ENCODE measurements around the gene CARHSP1. TPM values are rescaled to one million over a fixed set of nuclear protein-coding genes. Genes with fewer than 3 reads are reported as not detected.

CARHSP1 gene
- polyA plus RNA-seq, 1 donor (not counting 4 experiments of a cell fraction or from before 2014, with no cell fraction given) = 61.9 TPM

DNA sequence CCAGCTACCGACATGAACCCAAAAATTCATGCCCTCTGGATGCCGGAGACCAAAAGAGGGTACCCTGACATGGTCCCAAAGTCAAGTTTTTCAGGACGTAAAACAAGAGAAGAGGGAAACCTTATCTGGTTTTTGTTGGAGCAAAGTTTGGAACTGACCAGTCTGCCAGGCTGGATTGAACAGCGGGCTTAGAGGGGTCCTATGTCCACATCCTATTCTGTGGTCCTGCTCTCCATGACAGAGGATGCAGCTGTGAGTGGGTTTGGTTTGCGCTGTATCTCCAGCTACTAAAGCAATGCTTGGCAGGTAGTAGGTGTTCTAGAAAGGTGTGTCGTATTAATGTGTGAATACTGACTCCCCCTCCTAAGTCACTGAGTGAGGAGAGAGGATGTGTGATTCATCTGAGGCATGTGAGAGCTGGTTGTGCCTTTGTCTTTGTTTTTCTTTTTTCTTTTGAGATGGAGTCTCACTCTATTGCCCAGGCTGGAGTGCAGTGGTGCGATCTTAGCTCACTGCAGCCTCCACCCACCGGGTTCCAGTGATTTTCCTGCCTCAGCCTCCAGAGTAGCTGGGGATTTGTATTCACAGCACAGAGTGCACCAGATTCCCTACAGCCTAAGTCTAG lies 40.2 kb downstream of the CARHSP1 start:
- no peak overlapping the region for H3K9ac ChIP-seq (ENCODE audit: control insufficient read depth, extremely low read depth, insufficient read depth, low read length)
- peaks cover 2% of the 10 kb centered on the region for H3K9me1 ChIP-seq (ENCODE audit: control insufficient read depth, extremely low read depth, insufficient read depth, low read length)
- H3K27ac ChIP-seq (ENCODE audit: control insufficient read depth, insufficient read depth, low read length) = peak overlapping the region; percentile 65
- no peaks in the 10 kb centered on the region for H3K27me3 ChIP-seq (ENCODE audit: control insufficient read depth, extremely low read depth, insufficient read depth, low read length)
- H4K20me1 ChIP-seq (ENCODE audit: control insufficient read depth, extremely low read depth, insufficient read depth, low read length) = peaks cover 4% of the 10 kb centered on the region
- peaks cover 13% of the 10 kb centered on the region for H3K4me1 ChIP-seq (ENCODE audit: control insufficient read depth, extremely low read depth, insufficient read depth, low read length)
- no peak for DNase-seq (ENCODE audit: low read depth, low spot score)
- H3K4me2 ChIP-seq (ENCODE audit: control insufficient read depth, extremely low read depth, insufficient read depth, low read depth, low read length) = peak overlapping the region; percentile 65
- H2AFZ ChIP-seq (ENCODE audit: control insufficient read depth, low read length) = no peak overlapping the region
- H3K4me3 ChIP-seq (ENCODE audit: control insufficient read depth in 2 of 3, extremely low read depth in 1 of 3, insufficient read depth in 2 of 3, low read depth in 1 of 3, low read length in 3 of 3) = no peak overlapping the region
- H3K36me3 ChIP-seq (ENCODE audit: control insufficient read depth in 2 of 2, extremely low read depth in 1 of 2, insufficient read depth in 2 of 2, low read length in 2 of 2) = peaks cover 19 to 39% of the 10 kb centered on the region in 2 experiments
- FAIRE-seq = peak; percentile 86
- dilution Hi-C loops (cut with MboI; ENCODE audit: extremely low pct_ligation_motif_present, low sequenced_read_pairs) = no loop called here
- TF ChIP-seq, protein P1, sequence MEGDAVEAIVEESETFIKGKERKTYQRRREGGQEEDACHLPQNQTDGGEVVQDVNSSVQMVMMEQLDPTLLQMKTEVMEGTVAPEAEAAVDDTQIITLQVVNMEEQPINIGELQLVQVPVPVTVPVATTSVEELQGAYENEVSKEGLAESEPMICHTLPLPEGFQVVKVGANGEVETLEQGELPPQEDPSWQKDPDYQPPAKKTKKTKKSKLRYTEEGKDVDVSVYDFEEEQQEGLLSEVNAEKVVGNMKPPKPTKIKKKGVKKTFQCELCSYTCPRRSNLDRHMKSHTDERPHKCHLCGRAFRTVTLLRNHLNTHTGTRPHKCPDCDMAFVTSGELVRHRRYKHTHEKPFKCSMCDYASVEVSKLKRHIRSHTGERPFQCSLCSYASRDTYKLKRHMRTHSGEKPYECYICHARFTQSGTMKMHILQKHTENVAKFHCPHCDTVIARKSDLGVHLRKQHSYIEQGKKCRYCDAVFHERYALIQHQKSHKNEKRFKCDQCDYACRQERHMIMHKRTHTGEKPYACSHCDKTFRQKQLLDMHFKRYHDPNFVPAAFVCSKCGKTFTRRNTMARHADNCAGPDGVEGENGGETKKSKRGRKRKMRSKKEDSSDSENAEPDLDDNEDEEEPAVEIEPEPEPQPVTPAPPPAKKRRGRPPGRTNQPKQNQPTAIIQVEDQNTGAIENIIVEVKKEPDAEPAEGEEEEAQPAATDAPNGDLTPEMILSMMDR (optimal IDR thresholded peaks at IDR 0.05 in 1 of 3, IDR thresholded peaks at IDR 0.05 in 1 of 3, conservative IDR thresholded peaks at IDR 0.05 in 1 of 3; ENCODE audit: extremely low read depth in 1 of 3, insufficient read depth in 2 of 3, low read length in 3 of 3) = no peak
- no peak for TF ChIP-seq EZH2 (IDR thresholded peaks at IDR 0.05; ENCODE audit: low read length)
- H3K79me2 ChIP-seq (ENCODE audit: control insufficient read depth, insufficient read depth, low read length) = peaks cover 31% of the 10 kb centered on the region
- H3K9me3 ChIP-seq (ENCODE audit: control insufficient read depth, low read depth, low read length) = no peaks in the 10 kb centered on the region

DNA sequence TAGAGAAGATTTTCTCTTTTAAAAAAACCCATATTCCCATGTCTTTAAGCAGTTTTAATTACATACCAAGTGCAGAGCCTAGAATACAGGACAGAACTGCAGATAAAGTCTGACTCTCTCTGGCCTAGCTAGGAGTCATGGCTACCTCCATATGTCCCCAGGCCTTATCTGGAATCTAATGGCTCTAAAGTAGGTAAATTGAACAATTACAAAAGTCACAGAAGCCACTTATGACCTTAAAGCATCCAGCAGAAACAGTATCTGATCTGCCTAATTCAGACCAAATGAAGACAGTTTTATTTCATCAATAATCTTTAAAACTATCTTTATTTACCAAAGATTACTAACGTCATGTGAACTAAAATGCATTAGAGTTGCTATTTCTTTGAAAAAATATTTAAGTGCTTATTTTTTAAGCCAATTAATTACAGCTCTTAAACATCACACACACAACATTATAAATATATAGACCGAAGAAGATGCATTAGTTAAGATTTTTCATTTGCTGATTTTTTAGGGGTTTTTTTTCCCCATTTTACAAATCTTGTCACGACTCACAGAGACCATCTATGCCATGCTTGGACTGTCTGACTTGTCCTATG lies 42.4 kb downstream of the CARHSP1 start:
- peaks cover 17% of the 10 kb centered on the region for H3K79me2 ChIP-seq (ENCODE audit: control insufficient read depth, insufficient read depth, low read length)
- H3K27ac ChIP-seq (ENCODE audit: control insufficient read depth, insufficient read depth, low read length) = no peak overlapping the region
- no peaks in the 10 kb centered on the region for H3K9me3 ChIP-seq (ENCODE audit: control insufficient read depth, low read depth, low read length)
- no peak overlapping the region for H3K9ac ChIP-seq (ENCODE audit: control insufficient read depth, extremely low read depth, insufficient read depth, low read length)
- no peaks in the 10 kb centered on the region for H3K27me3 ChIP-seq (ENCODE audit: control insufficient read depth, extremely low read depth, insufficient read depth, low read length)
- dilution Hi-C loops (cut with MboI; ENCODE audit: extremely low pct_ligation_motif_present, low sequenced_read_pairs) = no loop called here
- no peak overlapping the region for H2AFZ ChIP-seq (ENCODE audit: control insufficient read depth, low read length)
- TF ChIP-seq, protein P1 (optimal IDR thresholded peaks at IDR 0.05 in 1 of 3, IDR thresholded peaks at IDR 0.05 in 1 of 3, conservative IDR thresholded peaks at IDR 0.05 in 1 of 3; ENCODE audit: extremely low read depth in 1 of 3, insufficient read depth in 2 of 3, low read length in 3 of 3) = no peak
- TF ChIP-seq EZH2 (IDR thresholded peaks at IDR 0.05; ENCODE audit: low read length) = no peak
- no peak for FAIRE-seq
- H3K4me3 ChIP-seq (ENCODE audit: control insufficient read depth in 2 of 3, extremely low read depth in 1 of 3, insufficient read depth in 2 of 3, low read depth in 1 of 3, low read length in 3 of 3) = no peak overlapping the region
- H3K4me2 ChIP-seq (ENCODE audit: control insufficient read depth, extremely low read depth, insufficient read depth, low read depth, low read length) = no peak overlapping the region
- peaks cover 2% of the 10 kb centered on the region for H3K9me1 ChIP-seq (ENCODE audit: control insufficient read depth, extremely low read depth, insufficient read depth, low read length)
- H4K20me1 ChIP-seq (ENCODE audit: control insufficient read depth, extremely low read depth, insufficient read depth, low read length) = peaks cover 4% of the 10 kb centered on the region
- peaks cover 19 to 31% of the 10 kb centered on the region in 2 experiments for H3K36me3 ChIP-seq (ENCODE audit: control insufficient read depth in 2 of 2, extremely low read depth in 1 of 2, insufficient read depth in 2 of 2, low read length in 2 of 2)
- no peak for DNase-seq (ENCODE audit: low read depth, low spot score)
- H3K4me1 ChIP-seq (ENCODE audit: control insufficient read depth, extremely low read depth, insufficient read depth, low read length) = peaks cover 13% of the 10 kb centered on the region
